ENCODE measurements around the gene DIRAS1. TPM values are rescaled to one million over a fixed set of nuclear protein-coding genes. Genes with fewer than 3 reads are reported as not detected.
A peak's percentile ranks its signal among the peaks of the same experiment; 100 is the strongest.

The DIRAS1 gene
- total and polyA plus RNA-seq, 2 of the 4 experiments (the other 2 are of a cell fraction) = 1.4 to 10.3 TPM

DNA sequence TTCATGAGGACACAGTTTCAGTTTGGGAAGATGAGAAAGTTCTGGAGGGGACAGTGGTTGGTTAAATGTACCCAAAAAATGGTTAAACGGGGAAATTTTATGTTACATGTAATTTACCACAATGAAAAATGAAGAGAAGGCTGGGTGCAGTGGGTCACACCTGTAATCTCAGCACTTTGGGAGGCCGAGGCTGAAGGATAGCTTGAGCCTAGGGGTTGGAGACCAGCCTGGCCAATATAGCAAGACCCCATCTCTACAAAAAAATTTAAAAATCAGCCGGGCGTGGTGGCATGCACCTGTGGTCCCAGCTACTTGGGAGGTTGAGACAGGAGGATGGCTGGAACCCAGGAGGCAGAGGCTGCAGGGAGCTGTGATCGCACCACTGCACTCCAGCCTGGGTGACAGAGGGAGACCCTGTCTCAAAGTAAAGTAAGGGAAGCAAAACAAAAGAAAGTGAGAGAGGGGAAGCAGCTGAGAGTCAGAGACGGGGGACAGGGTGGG is 35.9 kb downstream of the DIRAS1 start:
- H2AK5ac ChIP-seq (ENCODE audit: low read depth, low read length) = no peak overlapping the region
- H3K79me1 ChIP-seq (ENCODE audit: low read depth in 1 of 2, low read length in 2 of 2) = no peaks in the 10 kb centered on the region
- 0 out of 2 replicates have a peak, but pooled peaks cover 2% of the 10 kb centered on the region for H3K27me3 ChIP-seq (ENCODE audit: control insufficient read depth, insufficient read depth, low read length)
- no peak overlapping the region for H2AK9ac ChIP-seq (replicated peaks; ENCODE audit: low read depth, low read length, poor library complexity)
- intact Hi-C loops (cut with micrococcal nuclease) (no loop called here), in situ Hi-C loops (cut with MboI; ENCODE audit: low sequenced_read_pairs) (no loop called here), dilution Hi-C loops (cut with HindIII; ENCODE audit: low sequenced_read_pairs, unreplicated experiment) (no loop called here)
- TF ChIP-seq CHD1 (IDR thresholded peaks at IDR 0.05; ENCODE audit: low read depth, low read length) (no peak), FOS (IDR thresholded peaks at IDR 0.05; ENCODE audit: low read depth, low read length) (no peak), NFE2L2 (IDR thresholded peaks at IDR 0.05; ENCODE audit: low read depth, low read length) (no peak), CTCF (conservative IDR thresholded peaks at IDR 0.05; ENCODE audit: low read depth, low read length) (no peak)
- H3K9me3 ChIP-seq (ENCODE audit: control insufficient read depth, insufficient read depth, low read length) = no peaks in the 10 kb centered on the region
- H3K9ac ChIP-seq (ENCODE audit: low read depth, low read length) = no peak overlapping the region
- H2BK5ac ChIP-seq (ENCODE audit: low read depth, low read length, poor library complexity, severe bottlenecking) = no peak overlapping the region
- ATAC-seq (ENCODE audit: low read depth) (no peak), DNase-seq (no peak)
- H3K4me1 ChIP-seq (ENCODE audit: control insufficient read depth, insufficient read depth, low read length) = no peaks in the 10 kb centered on the region
- no peak overlapping the region for H3K14ac ChIP-seq (replicated peaks; ENCODE audit: low read depth, low read length)
- no peak overlapping the region for H3K4me2 ChIP-seq (ENCODE audit: low read depth, low read length)
- no peak overlapping the region for H3K18ac ChIP-seq (ENCODE audit: low read depth, low read length)
- peak overlapping the region; percentile 74 for H2AFZ ChIP-seq (replicated peaks; ENCODE audit: low read length, poor library complexity)
- H3K9me1 ChIP-seq (ENCODE audit: insufficient read depth, low read length) = no peaks in the 10 kb centered on the region
- H3K27ac ChIP-seq (ENCODE audit: insufficient read depth, low read length) = no peak overlapping the region
- no peaks in the 10 kb centered on the region for H3K36me3 ChIP-seq (ENCODE audit: control insufficient read depth, insufficient read depth, low read length)
- no peak overlapping the region for H3K56ac ChIP-seq (ENCODE audit: extremely low read depth, insufficient read depth, low read length)
- BruUV-seq (replicated peaks) = no TSS peak
- H4K8ac ChIP-seq (ENCODE audit: low read depth in 2 of 2, low read length in 2 of 2) = no peak overlapping the region
- H2BK20ac ChIP-seq (ENCODE audit: low read depth, low read length) = no peak overlapping the region
- no peak overlapping the region for H3K23ac ChIP-seq (ENCODE audit: low read depth, low read length)
- H4K91ac ChIP-seq (ENCODE audit: insufficient read depth, low read depth, low read length) = no peak overlapping the region
- no peaks in the 10 kb centered on the region for H4K20me1 ChIP-seq (ENCODE audit: insufficient read depth, low read length)
- POLR2A ChIA-PET (ENCODE audit: unreplicated experiment) = no interaction called here
- CTCF ChIA-PET = no interaction called here
- no peak overlapping the region for H3K4me3 ChIP-seq (ENCODE audit: insufficient read depth, low read depth, low read length)
- H4K5ac ChIP-seq (ENCODE audit: low read depth, low read length) = no peak overlapping the region
- H2BK15ac ChIP-seq (ENCODE audit: low read depth, low read length) = no peak overlapping the region
- 75% methylated on average over 2 of the region's 6 CpGs; no CpG with 5 or more reads in 1 of the 2 experiments for WGBS, 2 experiments (ENCODE audit: extremely low coverage in 2 of 2, insufficient read length in 1 of 2)
- no peak overlapping the region for H2BK120ac ChIP-seq (ENCODE audit: low read depth, low read length)
- no peak overlapping the region for H3K4ac ChIP-seq (ENCODE audit: low read depth, low read length)
